ENCODE data around the gene BBS2.

- TF ChIP-seq, protein P1, sequence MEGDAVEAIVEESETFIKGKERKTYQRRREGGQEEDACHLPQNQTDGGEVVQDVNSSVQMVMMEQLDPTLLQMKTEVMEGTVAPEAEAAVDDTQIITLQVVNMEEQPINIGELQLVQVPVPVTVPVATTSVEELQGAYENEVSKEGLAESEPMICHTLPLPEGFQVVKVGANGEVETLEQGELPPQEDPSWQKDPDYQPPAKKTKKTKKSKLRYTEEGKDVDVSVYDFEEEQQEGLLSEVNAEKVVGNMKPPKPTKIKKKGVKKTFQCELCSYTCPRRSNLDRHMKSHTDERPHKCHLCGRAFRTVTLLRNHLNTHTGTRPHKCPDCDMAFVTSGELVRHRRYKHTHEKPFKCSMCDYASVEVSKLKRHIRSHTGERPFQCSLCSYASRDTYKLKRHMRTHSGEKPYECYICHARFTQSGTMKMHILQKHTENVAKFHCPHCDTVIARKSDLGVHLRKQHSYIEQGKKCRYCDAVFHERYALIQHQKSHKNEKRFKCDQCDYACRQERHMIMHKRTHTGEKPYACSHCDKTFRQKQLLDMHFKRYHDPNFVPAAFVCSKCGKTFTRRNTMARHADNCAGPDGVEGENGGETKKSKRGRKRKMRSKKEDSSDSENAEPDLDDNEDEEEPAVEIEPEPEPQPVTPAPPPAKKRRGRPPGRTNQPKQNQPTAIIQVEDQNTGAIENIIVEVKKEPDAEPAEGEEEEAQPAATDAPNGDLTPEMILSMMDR (IDR thresholded peaks at IDR 0.05) = no peak
- TF ChIP-seq POLR2A (IDR thresholded peaks at IDR 0.05) = no peak
Observed at GRCh38 chr16:56561126-56561525, 41.3 kb upstream of the BBS2 start.

Measured in body of pancreas (tissue), 4 donors.